ENCODE measurements around the gene SPECC1. TPM values are rescaled to one million over a fixed set of nuclear protein-coding genes. Genes with fewer than 3 reads are reported as not detected.
A peak's percentile ranks its signal among the peaks of the same experiment; 100 is the strongest.

SPECC1 gene
- total RNA-seq, 1 donor from 2014 or later = 76.4 TPM

DNA sequence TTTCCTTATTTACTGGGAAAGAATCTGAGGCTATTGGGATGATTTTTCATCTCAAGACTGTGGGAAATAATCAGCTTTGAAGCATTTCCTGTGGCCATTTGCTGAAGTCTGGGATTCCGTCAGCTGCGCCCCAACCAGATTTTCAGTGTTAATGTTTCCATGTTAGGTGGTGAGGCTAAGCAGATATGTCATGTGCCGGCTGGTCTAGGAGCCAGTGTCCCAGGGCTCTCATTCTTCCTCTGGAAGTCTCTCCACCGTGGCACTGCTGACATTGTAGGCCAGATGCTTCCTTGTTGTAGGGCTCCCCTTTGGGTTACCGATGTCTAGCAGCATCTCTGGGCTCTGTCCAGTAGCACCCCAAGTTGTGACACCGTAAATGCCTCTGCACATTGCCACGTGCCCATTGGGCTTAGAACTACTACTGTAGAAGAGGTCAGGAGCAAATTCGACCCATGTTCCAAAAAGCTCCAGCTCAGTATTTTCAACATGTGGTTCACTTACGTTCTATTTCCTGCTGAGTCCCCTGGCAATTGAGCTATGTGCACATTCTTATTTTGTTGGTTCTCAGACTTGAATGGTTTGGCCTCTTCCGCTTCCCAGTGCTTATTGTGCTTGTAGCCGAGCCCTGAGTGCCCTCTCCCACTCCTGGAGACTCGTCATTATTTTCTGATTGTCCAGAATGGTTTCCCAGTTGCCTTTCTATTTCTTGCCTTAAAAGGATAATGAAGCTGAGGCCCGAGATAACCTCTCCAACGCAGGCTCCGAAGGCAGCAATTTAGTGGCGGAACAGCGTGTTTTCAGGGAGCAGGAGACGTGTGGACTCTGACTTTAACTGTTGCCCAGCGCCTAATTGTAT, 82.2 kb downstream of the SPECC1 start:
- Histone ChIP-seq H3K9me3 (no peaks in the 10 kb centered on the region), H3K4me3 (peak overlapping the region in 1 of 2 donors; percentile 13), H3K27ac (peak overlapping the region; percentile 90 to 97), H3K36me3 (no peaks in the 10 kb centered on the region), H3K4me1 (peaks cover 19 to 74% of the 10 kb centered on the region in 2 donors), H3K27me3 (no peaks in the 10 kb centered on the region)
- TF ChIP-seq CTCF (IDR thresholded peaks at IDR 0.05) = no peak
- intact Hi-C loops (cut with DNase I) = loop anchor here (1.0 to 2.0 kb wide), 2 partner anchors 15 to 27 kb away; no protein-coding TSS in a partner anchor
- peak in 1 of 2 donors; percentile 88 for DNase-seq (ENCODE audit: low spot score in 2 of 2)

DNA sequence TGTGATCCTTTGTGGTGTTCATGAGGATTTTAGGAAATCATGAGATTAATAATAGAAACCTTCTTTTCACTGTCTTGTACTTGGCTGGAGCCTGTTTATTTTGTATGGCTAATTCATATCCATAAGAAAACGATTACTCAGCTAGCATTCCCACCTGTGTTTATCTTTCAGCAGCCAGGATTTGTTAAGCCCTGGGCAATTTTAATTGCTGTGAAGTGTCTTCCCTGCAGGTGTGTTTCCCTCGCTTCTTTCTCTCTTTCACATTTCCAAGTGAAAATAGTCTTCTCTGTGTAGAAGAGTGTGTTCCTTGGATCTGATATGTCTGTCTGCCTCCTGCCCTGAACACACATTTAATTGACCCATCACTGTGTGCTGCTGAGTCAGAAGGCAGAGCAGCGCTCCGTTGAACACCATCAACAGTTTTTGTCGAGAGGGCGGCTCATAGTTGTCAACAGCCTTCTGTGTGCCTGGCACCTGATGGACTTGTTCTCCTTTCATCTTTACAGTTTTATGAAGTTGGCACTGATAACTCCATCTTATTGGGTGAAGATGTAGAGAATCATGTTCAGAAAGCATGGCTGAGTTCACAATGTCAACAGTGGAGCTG, 83.2 kb downstream of the SPECC1 start:
- no peak overlapping the region for H3K4me3 ChIP-seq
- DNase-seq (ENCODE audit: low spot score in 2 of 2) = no peak
- no peaks in the 10 kb centered on the region for H3K36me3 ChIP-seq
- intact Hi-C loops (cut with DNase I) = no loop called here
- no peaks in the 10 kb centered on the region for H3K27me3 ChIP-seq
- H3K4me1 ChIP-seq = peaks cover 15 to 67% of the 10 kb centered on the region in 2 donors
- H3K9me3 ChIP-seq = no peaks in the 10 kb centered on the region
- TF ChIP-seq CTCF (IDR thresholded peaks at IDR 0.05) = no peak
- peak overlapping the region; percentile 90 to 97 for H3K27ac ChIP-seq

GRCh38 chr17:20092973-20093626, 83.9 kb downstream of the SPECC1 start:
- intact Hi-C loops (cut with DNase I) = no loop called here
- H3K36me3 ChIP-seq = peaks cover 0 to 2% of the 10 kb centered on the region in 2 donors
- no peak overlapping the region for H3K4me3 ChIP-seq
- no peak for TF ChIP-seq CTCF (IDR thresholded peaks at IDR 0.05)
- no peak for DNase-seq (ENCODE audit: low spot score in 2 of 2)
- H3K27me3 ChIP-seq = no peaks in the 10 kb centered on the region
- H3K27ac ChIP-seq = peak overlapping the region; percentile 90 to 97
- no peaks in the 10 kb centered on the region for H3K9me3 ChIP-seq
- peaks cover 15 to 62% of the 10 kb centered on the region in 2 donors for H3K4me1 ChIP-seq

- Histone ChIP-seq H3K9me3 (no peaks in the 10 kb centered on the region), H3K27me3 (no peaks in the 10 kb centered on the region), H3K4me1 (peaks cover 15 to 53% of the 10 kb centered on the region in 2 donors), H3K4me3 (peak overlapping the region in 1 of 2 donors; percentile 36), H3K27ac (peak overlapping the region; percentile 90 to 97), H3K36me3 (peaks cover 0 to 8% of the 10 kb centered on the region in 2 donors)
- no peak for TF ChIP-seq CTCF (IDR thresholded peaks at IDR 0.05)
- no peak for DNase-seq (ENCODE audit: low spot score in 2 of 2)
- intact Hi-C loops (cut with DNase I) = loop anchor here (1.0 to 2.0 kb wide), 2 partner anchors 68 to 85 kb away; partner anchors contain the start of gene SPECC1
Observed at GRCh38 chr17:20094777-20095176, 85.6 kb downstream of the SPECC1 start.

DNA sequence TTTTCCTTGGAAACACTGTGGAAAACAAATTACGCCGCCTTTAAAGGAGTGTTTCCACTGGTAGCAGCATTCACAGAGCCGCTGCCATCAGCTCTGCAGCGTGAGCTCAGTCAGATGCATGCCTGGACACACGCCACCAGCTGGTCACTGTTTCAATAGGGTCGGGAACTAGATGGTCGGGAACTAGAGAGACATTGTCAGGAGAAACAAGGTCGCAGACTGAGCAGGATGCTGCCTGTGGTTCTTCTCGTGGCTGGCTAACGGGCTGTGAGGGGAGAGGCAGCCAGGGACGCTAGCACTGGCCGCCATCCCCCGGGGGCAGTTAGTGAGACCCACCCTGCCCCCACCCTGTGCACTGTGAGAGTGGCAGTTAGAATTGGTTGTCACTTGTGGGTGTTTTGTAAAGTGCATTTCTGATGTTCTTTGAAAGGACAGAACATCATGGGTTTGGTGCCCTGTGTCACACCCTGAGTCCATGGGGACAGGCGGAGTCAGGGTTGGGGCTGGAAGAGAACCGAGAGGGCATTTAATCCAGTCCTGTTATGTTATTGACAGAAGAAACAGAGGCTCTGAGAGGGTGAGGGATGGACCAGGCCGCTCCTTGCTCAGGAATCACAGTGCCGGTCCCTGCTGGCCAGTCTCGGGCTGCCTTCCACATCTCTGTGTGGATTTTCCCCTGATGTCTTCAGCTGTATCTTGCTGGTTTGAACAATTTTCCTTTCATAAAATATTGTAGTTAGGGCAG, 86.3 kb downstream of the SPECC1 start:
- H3K27ac ChIP-seq = peak overlapping the region; percentile 90 to 97
- H3K4me3 ChIP-seq = peak overlapping the region in 1 of 2 donors; percentile 36
- peak in 2 of 3 experiments; percentile 34 to 40 for TF ChIP-seq CTCF (IDR thresholded peaks at IDR 0.05)
- H3K9me3 ChIP-seq = no peaks in the 10 kb centered on the region
- H3K27me3 ChIP-seq = no peaks in the 10 kb centered on the region
- peaks cover 0 to 8% of the 10 kb centered on the region in 2 donors for H3K36me3 ChIP-seq
- peaks cover 15 to 47% of the 10 kb centered on the region in 2 donors for H3K4me1 ChIP-seq
- DNase-seq (ENCODE audit: low spot score in 2 of 2) = peak in 1 of 2 donors; percentile 89
- intact Hi-C loops (cut with DNase I) = loop anchor here (1.0 to 2.0 kb wide), 3 partner anchors 15 to 86 kb away; partner anchors contain the start of gene SPECC1

All from ascending aorta (tissue), 2 donors.